Forelimb muscle (tissue), 1 donor: ENCODE data around the gene NCOA3. TPM values are rescaled to one million over a fixed set of nuclear protein-coding genes. Genes with fewer than 3 reads are reported as not detected.

Experiments
- DNase-seq: peaks from one replicate; pipeline ENCODE4 v3.0.0-alpha.2; 2013; ENCODE audit warnings: low read depth
- polyA plus RNA-seq: library from polyadenylated mRNA; unstranded; fragments of 120-200 nt; gene quantifications from one replicate; pipeline ENCODE4 v1.2.1, GENCODE V29; 2013; ENCODE audit not compliant: insufficient read length

The NCOA3 gene
- polyA plus RNA-seq, 1 donor = 12.9 TPM

DNA sequence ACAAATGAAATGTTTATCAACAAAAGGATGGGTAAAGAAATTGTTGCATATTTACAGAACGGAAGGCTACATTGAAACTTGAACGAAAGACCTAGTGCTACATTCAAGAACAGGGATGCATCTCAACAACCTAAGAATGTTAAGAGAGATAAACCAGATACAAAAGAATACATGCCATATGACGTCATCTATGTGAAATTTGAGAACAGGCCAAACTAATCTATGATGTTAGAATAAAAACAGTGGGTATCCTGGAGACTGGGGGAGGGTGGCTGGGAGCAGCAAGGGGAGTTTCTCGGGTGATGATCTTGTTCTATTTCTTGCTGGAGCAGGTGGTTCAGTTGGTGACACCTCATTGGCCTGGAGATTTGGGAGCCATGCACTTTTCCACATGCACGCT lies 202.1 kb downstream of the NCOA3 start:
- DNase-seq = no peak

DNA sequence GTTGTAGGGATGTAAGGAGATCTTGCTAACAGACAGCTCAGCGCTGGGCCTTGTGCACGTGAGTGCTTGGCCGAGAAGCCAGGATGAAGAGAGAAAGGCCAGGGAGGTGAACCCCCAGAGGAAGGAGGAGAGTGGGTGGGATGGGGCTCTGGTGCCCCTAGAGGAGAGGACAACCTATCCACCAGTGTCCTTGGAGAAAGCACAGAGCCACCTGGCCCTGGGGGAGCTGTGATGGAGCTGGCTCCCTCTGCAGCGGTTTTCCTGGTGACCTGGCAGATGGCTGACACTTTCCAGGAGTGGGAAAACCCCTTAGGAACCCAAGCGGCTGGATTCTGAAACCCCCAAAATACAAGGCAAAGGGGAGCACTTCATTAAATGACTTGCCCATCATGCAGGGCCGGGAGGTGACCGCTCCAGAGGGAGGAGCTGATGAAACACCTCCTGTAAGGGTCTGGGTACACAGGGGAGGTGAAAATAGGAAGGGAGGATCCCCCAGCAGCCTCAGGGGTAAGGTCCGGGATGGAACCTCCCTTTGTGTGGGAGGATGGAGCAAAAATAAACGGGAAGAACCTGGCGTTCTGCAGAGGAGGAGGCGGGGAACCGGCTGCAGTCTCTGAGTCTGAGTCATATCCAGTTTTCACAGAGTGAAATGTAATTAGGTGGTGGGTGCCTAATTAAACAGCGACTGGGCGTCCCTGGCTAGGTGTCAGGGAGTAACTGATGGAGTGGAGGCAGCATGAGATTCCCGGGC lies 203.2 kb downstream of the NCOA3 start:
- DNase-seq = no peak

DNA sequence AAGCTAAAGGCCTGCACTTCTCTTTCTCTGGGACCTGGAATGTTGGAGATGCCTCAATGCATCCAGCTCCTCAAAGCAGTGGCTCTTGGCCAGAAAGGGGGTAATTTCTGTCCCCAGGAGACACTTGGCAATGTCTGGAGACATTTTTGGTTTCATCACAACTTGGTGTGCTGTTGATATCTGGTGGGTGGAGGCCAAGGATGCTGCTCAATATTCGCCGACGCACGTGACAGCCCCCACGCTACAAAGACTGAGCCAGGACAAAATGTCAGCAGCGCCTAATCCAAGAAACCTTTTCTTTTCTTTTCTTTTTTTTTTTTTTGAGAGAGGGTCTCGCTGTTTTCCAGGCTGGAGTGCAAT lies 203.8 kb downstream of the NCOA3 start:
- no peak for DNase-seq

DNA sequence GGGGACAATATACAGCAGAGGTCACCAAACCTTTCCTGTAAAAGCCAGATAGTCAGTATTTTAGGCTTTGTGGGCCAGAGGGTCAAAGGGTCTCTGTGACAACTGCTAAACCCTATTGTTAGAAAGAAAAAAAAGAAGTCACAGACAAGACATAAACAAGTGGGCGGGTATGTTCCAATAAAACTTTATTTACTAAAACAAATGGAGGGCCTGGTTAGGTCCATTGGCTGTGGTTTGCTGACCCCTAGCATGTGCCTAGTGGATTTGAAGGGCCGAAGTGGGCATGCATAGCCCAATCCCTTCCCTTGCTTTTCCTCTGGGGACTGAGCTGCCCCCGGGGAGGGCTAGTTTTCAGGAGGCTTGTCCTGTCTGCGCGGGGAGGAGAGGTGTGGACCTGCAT lies 204.7 kb downstream of the NCOA3 start:
- DNase-seq = no peak

Other genes with a start within 250 kb of the NCOA3 start
- gene ZMYND8, start 145.2 kb upstream of the NCOA3 start, polyA plus RNA-seq = 15.2 TPM